A375 (cell line): ENCODE data around the gene NAV2. TPM values are rescaled to one million over a fixed set of nuclear protein-coding genes. Genes with fewer than 3 reads are reported as not detected.

ENCODE experiments used
- small RNA-seq: library from RNA; depleted of rRNA; stranded (forward); fragments of <200 nt; gene quantifications from one replicate; pipeline ENCODE3, GENCODE V24; 2014
- total RNA-seq: library from RNA; depleted of rRNA; stranded (reverse); fragments of >200 nt; shearing (Covaris generic); gene quantifications from 2 replicates; pipeline ENCODE4 v1.2.3, GENCODE V29; 2014; rRNA removed

The NAV2 gene, protein sequence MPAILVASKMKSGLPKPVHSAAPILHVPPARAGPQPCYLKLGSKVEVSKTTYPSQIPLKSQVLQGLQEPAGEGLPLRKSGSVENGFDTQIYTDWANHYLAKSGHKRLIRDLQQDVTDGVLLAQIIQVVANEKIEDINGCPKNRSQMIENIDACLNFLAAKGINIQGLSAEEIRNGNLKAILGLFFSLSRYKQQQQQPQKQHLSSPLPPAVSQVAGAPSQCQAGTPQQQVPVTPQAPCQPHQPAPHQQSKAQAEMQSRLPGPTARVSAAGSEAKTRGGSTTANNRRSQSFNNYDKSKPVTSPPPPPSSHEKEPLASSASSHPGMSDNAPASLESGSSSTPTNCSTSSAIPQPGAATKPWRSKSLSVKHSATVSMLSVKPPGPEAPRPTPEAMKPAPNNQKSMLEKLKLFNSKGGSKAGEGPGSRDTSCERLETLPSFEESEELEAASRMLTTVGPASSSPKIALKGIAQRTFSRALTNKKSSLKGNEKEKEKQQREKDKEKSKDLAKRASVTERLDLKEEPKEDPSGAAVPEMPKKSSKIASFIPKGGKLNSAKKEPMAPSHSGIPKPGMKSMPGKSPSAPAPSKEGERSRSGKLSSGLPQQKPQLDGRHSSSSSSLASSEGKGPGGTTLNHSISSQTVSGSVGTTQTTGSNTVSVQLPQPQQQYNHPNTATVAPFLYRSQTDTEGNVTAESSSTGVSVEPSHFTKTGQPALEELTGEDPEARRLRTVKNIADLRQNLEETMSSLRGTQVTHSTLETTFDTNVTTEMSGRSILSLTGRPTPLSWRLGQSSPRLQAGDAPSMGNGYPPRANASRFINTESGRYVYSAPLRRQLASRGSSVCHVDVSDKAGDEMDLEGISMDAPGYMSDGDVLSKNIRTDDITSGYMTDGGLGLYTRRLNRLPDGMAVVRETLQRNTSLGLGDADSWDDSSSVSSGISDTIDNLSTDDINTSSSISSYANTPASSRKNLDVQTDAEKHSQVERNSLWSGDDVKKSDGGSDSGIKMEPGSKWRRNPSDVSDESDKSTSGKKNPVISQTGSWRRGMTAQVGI (N-terminal part only)
- total RNA-seq: 0.79 and 1.5 TPM in 2 replicates

DNA sequence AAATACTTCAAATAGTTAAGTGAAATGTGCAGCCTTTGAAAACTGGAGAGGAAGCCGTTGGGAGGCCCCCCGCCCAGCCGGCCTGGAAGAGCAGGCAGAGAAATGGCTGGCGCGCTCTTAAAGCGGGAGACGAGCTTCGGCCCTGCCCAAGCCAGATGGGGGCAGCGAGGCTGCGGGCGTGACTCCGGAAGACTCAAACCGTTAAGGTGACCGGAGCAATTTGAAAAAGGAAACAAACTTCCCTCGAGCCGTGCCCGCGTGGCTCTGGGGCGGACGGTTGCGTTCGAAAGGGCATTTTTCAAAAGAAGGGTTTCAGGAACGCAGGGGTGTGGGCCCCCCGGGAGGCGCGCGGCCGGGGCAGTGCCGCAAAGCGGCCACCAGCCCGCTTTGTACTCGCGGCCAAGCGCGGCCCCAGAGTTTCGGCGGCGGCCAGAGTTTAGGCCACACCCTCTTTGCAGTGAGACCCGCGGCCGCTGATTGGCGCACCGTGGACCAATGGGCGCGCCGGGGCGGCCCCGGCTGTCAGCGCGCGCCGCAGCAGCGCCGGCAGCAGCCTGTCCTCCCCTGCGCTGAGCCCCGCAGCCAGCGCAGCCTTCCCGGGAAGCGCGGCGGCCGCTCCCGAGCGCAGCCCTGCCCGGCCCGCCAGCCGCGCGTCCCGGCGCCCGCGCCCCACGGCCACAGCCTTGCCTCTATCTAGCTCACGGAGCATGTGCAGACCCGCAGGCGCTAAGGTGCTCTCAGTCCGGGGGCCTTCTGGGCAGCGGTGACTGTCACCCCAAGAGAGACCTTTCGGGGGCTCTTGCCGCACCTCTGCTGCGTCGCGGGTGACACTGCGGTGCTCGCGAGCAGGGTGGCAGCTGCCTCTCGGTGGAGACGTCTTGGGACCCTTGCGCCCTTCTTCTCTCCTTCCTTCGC is at the start of gene NAV2:
NAV2 (plus strand) TSS at position 557 of the 915 bp plus-strand sequence. CDS start 859 bp downstream, outside the sequence.

DNA sequence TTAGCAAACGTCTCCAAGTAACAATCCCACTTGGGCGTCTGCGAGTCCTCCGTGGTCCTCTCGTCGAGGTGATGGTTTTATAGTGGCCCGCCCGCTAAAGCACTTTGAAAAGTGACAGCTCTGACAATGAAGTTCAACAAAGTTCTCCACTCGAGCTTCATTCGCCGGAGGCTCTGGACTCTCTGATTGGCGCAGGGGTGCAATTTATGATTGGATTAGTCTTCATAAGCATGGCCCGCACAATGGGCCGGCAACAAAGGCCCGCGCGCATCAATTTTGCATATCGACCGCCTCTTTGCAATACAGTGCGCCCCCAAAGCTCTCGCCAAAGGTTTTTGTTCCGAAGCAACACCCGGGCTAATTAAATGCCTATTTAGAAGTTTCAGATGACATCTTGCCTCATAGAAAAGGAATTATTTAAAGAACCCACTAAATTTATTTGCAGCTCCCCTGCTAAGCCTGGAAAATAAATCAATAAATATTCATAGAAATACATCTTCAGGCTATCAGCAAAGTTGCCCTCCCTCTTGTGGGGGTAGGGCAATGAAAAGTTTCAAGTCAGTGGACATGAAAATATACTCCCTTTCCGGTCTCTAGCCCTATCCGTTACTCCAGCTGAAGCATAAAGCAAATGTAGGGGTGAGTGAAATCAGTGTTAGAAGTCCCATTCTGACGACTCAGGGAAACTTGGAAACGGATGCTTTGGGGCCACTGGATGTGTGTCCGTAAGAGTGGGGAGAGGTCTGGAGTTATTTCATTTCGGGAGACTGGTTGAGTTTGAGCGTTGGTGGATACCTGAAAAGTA is 448.0 kb downstream of the NAV2 start, which contains the start of gene DBX1:
DBX1 (minus strand) TSS at position 51 of the 805 bp plus-strand sequence. CDS start 151 bp downstream, outside the sequence.

Small RNAs within 50 kb of the gene (small RNA-seq; reads per million reads assigned to genes)
- gene MIR4694: not detected
